Forelimb muscle (tissue), 1 donor: ENCODE results near the gene CC2D1A. TPM values are rescaled to one million over a fixed set of nuclear protein-coding genes. Genes with fewer than 3 reads are reported as not detected.

Experiments
- DNase-seq: peaks from one replicate; pipeline ENCODE4 v3.0.0-alpha.2; 2013; ENCODE audit warnings: low read depth
- polyA plus RNA-seq: library from polyadenylated mRNA; unstranded; fragments of 120-200 nt; gene quantifications from one replicate; pipeline ENCODE4 v1.2.1, GENCODE V29; 2013; ENCODE audit not compliant: insufficient read length

CC2D1A gene
- polyA plus RNA-seq, 1 donor: 13.2 TPM

DNA sequence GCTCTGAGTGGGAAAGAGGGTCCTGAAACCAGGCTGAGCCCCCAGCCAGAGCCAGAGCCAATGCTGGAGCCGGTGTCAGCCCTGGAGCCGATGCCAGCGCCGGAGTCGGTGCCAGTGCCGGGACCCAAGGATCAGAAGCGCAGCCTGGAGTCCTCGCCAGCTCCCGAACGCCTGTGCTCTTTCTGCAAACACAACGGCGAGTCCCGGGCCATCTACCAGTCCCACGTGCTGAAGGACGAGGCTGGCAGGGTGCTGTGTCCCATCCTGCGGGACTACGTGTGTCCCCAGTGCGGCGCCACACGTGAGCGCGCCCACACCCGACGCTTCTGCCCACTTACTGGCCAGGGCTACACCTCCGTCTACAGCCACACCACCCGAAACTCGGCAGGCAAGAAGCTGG lies 28.7 kb upstream of the CC2D1A start:
- no peak for DNase-seq

DNA sequence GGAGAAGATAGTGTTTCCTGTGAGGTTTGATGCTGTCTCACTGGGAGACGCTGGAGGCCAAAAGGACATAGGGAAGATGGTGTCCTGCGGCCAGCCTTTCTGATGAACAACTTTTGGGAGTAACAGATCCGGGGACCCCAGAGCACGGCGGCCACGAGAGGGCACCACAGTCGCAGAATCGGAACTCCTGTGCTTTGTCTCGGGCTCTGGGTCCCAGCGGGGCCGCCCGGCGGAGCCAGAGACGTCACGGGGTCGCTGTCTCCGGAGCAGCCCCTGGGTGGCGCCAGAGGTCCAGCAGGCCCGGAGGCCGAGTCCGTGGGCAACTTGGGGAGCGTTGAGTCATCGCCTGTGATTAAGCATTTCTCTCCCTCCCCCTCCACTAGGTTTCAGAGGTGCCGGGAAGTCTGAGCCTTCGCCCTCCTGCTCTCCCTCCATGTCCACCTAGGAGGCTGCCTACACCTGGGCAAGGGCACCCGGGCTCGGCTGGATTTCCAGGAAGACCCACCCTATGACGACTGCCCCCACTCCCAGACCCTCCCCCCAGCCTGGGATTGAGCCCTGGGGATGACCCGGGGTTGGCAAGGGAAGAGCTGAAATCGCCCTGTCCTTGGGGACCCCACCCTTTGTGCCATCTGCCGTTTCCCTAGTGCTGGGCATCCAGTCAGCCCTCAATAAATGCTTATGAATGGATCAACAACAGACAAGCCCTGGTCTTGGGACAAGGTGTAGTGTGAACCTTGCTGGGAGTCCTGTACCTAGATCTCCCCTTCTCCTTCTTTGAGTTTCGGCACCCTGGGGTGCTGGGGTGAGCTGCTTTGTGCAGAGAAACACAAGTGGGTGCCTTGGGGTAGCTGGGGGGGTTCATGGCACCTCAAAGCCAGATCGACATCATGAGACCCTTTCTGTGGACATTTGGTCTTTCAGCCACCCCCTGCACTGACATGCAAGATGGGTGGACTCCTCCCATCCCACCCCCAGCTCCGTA lies 25.6 kb upstream of the CC2D1A start:
- DNase-seq: peak; percentile 81

DNA sequence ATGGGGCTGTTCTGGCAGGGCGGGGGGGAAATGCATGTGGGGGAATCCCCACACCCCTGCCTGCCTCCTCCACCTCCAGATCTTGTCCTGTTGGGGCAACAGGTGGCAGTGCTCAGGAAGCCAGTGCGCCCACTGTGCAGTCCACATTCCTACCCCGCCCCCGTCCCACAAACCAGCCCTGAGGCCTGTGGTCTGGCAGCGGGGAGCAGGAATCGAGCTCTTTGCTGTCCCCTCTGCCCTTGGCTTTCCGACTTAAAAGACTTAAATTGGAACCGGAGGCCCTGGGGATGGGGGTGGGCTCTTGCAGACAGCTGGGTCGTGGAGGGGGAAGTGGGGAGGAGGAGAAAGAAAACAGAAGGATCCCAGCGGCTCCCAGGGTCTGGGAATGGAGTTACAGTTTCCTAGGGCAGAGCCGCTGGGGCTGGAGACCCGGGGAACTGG lies 24.7 kb upstream of the CC2D1A start:
- DNase-seq: no peak

DNA sequence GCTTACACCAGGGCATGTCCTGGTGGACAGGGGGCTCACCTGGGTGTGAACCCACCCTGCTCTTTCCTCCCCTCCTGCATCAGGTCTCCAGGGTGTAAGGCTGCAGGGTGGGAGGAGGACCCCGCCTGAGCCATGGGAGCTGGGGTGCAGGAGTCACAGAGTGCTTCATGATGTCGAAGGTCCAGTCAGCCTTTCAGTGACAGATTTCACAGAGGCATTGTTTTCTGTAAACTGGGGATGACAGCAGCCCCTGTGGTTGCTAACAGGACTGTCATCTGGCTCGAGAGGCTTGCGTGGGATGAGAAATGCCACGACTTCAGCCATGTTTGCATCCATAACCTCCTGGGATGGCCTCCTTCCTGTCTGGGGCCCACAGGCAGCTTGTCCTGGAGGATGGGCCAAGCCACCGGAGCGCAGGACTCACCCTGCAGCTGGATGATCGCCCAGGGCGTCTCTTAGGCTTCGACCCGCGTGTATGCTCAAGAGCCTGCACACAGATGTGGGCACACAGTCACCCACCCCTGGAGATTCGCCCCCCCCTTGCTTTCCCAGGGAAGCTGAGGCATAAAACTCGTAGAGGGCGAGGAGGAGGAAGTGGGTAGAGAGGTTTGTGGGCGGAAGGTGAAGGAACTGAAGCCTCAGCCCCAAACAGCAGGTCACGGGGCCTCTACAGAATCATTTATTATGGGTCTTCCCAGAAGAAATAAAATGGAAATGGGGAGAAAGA lies 24.1 kb upstream of the CC2D1A start:
- DNase-seq: no peak

DNA sequence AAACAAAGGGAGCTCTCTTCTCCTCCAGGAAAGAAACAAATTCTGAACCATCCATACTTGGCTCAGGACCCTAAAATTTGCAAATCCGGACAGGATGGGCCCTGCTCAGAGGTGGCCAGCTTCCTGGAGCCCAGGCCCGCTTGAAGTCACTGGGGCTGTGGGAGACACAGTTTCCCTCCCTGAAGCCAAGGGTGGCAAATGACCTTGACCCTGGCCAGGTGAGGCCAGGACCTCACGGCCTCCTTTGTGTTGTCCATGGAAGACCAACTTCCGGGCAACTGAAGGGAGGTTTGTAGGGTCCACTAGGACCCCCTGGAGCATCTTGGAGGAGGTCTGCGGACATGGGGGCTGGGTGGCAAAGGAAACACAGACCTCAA lies 23.6 kb upstream of the CC2D1A start:
- no peak for DNase-seq

DNA sequence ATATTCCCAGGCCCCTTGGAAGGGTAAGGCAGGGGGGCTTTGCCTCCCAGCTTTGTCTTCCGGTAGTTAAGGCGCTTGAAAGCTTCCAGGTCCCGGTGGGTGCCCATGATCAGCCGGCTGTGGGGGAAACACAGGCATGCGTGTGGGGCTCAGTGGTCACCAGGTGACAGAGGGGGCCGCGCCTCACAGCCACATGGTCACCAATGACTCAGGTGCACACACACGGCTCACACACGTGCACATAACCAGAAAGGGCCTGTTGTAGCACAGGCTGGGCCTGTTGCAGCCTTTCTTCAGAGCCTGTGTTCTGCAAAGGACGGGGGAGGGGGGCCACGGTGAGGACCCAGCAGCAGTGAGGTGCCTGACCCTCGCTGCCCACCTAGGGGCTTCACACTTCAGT lies 23.2 kb upstream of the CC2D1A start:
- no peak for DNase-seq

DNA sequence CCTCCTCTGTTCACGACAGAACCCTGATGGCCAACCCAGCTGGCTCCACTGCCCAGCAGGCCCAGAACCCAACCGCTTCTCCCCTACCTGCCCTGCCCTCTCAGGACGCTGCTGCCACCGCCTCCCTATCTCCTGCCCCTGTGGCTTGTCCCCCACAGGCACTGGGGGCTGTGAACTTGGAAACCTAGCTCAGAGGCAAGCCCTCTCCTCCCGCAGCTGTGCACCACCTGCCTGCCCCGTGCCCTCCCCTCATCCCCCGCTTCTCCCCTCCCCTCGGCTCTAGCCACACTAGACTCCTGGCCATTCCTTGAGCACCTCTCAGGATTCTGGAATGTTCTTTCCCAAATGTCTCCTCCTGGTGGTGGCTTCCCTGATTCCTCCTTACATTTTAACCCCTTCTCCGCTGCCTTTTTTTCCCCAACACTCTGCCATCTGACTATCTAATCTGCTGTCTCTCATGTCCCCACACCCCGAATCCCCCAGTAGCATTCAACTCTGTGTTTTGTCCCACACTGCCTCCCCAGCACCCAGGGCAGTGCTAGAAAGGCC lies 22.4 kb upstream of the CC2D1A start:
- DNase-seq: no peak

DNA sequence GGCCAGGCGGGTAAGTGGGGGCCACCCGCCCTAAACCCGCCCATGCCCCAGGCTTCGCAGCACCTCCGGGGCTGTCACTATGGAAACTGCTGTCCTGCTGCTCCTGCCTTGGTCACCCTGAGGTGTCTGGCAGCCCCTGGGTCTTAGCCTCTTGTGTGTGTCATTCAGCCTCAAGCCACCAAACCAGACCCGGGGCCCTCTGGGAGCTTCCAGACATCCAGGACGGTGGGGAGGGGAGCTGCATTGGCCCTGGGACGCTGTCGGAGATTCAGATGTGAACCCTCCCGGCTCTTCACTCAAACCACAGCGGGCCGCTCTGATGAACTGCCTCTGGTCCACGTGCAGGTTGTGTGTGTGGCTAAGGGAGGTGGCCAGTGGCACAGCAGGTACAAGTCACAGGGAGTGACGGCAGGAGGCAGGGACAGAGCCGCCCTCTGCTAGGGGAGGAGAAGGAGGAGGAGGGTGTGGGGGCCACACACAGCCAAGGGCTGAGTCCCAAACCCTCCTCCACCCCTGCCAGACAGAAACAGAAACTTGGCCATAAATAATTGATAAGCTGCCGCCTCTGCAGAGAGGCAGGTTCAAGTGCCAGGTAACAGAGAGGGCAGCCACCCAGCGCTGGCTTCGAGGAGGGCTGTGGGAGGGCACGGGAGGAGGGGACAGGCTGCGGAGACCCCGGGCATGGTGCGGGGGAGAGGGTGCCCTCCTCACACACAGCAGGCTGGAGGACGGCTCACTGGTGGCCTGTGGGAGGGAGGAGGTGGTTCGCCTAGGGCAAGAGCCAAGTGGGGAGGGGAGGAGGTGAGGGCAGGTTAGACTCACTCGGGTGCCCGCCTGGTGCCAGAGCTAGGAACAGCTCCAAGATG lies 21.0 kb upstream of the CC2D1A start:
- no peak for DNase-seq

DNA sequence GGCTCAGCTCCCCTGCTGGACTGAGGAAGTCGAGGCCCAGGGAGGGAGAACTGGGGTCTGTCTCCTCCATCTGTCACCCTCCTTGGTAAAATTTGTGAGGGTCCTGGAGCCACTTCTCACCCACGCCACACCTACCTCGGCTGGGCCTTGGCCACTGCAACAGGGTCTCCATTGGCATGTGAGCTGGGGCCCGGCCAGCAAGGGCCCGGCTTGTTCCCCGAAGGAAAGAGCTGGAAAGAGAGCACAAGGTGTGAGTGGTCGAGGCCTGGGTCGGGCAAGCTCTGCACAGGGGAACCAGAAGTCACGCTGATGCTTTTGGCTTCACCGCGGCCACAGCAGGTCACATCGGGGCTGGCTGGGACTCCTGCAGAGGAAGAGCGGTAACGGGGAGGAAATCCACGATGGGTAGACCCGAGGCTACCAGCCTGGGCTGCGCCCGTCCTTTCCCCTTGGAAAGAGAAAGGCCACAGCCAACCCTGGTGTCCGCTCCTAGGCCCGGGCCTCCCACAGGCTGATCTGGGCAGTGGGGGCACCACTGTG lies 20.1 kb upstream of the CC2D1A start:
- no peak for DNase-seq

DNA sequence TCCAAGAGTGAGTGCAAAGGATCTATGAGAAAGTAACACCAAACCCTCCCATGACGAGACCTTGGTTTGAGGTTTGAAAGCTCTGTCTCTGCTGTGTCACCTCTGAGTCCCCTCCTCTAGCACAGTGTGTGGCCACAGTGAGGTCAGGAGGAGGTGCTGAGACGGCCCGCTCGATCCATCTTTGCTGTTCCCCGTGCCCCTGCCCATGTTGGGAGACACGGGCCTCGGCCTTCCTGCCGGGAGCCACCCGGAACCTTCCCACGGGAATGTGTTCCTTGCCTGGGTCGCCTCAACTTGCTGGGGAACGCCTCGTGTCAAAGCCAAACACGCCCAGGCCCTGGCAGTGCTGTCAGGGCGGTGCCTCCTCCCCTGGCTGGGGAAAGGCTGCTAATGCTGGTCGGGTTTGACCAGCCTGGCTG lies 19.0 kb upstream of the CC2D1A start:
- no peak for DNase-seq

DNA sequence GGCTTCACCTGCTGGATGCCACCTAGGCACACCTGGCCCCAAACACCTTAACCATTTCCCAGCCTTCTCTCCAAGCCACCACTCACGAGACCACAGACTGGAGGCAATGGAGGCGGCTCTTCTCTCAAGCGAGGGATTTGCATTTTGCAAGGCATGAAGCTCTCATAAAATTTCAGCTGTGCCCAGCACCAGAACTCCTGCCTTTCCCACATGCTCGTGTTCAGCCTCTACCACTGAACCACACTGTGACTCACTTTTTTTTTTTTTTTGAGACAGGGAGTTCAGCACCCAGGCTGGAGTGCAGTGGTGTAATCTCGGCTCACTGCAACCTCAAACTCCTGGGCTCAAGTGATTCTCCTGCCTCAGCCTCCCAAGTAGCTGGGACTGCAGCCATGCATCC lies 18.5 kb upstream of the CC2D1A start:
- no peak for DNase-seq

DNA sequence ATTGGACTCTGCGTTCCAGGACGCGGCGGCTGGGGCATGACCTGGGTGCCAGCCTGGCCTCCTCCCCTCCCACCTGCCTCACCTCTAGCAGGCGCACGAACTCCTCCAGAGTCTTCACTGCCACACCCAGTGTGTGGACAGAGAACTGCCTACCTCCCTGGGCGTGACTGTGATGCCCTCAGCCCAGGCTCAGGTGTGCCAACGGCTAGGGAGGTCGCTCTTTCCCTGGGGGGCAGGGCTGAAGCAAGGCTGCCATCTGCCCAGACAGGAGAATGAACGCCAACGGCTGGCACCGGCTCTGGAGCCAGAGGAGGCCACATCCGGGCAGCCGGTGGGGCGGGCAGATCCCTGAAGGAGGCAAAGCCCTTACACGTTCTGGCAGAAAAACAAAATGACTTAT lies 17.7 kb upstream of the CC2D1A start:
- DNase-seq: no peak

DNA sequence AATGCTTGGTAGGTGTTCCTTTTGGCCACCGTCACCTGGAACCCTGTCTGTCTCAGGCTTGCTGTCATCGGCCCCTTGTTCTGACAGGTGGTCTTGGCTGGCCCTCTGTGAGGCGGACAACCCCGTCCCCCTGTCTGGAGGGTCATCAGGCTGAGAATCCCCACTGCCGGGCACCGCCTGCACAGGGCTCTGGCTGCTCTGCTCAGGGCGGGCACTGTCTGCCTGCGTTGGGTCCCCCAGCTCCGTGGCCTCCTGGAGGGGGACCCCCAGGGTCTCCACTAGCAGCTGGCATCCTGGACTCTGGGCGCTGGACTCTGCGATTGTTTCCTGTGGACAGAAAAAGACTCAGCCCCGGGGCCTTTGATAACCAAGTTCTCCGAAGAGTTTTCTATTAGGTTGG lies 15.9 kb upstream of the CC2D1A start:
- no peak for DNase-seq

DNA sequence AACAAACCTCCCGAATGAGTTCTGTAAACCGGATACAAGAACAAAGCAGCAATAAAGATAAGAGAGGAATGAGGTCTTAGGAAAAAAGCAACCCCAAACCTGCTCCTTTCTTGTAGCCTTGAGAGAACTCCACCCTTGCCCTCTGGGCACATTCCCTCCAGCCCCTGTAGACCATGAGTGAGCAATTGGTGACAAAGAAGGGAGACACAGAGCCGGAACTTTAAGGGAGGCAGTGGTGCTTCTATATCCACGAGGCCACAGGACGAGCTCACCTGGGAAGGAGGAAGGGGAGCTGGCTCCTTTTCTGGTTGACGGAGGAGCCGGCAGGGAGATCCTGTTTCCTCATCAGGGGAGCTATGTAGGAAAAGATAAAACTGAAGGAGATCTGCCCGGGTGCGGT lies 13.1 kb upstream of the CC2D1A start:
- DNase-seq: no peak

DNA sequence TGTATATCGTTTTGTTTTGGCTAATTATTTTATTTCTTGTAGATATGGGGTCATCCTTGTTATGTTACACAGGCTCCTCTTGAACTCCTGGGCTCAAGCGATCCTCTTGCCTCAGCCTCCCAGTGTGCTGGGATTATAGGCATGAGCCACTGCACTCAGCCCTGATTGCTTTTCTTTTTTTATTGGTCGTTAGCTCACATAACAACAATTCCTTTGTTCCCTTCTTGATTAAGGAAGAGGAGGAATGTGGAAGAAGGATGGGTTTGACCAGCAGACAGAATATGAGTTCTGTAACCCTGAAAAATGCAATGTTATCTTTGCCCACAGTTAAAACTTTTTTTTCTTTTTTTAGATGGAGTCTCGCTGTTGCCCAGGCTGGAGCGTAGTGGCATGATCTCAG lies 11.4 kb upstream of the CC2D1A start:
- no peak for DNase-seq

DNA sequence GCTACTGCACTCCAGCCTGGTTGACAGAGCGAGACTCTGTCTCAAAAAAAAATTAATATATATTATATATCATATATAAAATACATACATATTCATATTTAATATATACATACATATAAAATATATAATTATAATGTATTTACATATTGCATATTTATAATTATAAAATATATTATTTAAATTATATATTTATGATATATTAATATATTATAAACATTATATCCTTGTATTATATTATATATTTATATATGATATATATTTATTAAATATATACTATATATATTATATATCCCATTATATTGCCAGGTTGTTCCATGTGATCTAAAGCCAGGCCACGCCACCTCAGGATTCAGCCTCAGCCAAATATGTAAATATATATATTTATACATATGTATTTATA lies 9.8 kb upstream of the CC2D1A start:
- DNase-seq: no peak

DNA sequence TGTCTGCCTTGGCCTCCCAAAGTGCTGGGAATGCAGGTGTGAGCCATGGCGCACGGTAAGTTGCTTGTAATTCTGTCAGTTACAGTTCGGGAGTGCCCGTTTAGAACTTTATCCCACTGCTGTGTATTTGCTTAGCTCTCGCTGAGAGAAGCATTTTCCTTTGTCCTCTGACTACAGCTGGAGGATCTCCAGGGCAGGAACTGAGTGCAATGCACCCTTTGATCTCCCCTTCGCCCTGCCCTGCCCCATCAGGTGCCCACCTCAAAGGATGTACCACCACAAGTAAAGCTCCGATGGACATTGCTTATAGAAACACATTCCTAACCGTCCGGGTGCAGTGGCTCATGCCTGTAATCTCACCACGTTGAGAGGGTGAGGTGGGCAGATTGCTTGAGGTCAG lies 6.6 kb upstream of the CC2D1A start:
- DNase-seq: no peak

DNA sequence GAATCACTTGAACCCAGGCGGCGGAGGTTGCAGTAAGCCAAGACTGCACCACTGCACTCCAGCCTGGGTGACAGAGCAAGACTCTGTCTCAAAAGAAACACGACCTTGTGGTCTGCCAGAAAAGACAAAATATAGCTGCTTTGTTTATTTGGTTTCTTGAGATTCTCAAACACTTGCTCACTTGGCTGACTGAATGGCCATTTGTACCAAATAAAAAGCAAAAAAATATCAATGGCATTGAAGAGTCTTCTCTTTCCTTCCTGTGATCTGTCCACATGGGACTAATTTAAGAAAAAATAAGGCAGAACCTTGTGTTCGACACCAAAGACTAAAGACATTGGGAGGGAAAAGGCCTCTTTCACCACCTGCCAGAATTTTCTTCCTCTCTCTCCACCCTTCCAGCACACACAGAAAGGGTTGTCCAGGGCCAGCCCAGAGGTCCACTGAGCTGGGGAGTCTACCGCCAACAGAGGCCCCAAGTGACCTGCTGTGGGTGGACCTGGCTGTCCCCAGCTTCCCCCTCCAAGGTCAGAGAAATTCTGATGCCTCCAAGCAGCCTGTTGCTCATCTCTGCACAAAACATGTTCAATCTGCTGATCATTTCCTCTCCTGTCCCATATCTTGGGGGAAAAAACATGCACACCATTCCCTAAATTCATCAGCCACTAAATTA lies 6.0 kb upstream of the CC2D1A start:
- no peak for DNase-seq

DNA sequence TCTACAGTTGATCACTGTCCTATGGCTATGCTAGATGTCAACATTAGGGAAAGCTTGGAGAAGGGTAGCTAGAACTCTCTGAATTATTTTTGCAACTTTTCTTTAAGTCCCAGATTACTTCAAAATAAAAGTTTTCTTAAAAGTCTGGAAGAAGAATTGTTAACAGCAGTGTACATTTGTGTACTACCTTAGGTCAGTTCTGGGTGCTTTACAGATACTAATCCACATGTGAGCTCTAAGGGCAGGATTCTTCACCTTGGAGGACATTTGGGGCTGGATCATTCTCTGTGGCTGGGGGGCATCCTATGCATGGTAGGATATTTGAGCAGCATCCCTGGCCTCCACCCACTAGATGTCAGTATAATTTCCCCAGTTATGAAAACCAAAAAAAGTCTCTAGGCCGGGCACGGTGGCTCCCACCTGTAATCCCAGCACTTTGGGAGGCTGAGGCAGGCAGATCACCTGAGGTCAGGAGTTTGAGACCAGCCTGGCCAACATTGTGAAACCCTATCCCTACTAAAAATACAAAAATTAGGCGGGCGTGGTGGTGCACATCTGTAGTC lies 2.9 kb upstream of the CC2D1A start:
- no peak for DNase-seq

DNA sequence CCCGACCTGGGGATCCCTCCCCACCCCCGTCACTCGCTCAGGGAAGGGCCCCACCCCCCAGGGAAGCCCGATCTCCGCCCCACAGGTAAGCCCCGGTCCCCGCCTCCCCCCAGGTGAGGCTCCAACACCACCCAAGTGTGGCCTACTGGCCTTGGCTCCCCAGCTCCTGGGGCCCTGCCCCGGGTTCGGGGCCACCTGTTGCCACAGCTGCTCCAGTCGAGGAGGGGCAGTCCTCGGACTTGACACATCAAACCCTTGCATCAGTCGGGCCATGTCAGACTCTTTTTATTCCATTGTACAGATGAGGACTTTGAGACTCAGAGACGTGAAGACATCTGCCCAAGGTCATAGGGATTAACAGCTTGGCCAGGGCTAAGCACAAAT lies 512 bp downstream of the CC2D1A start:
- DNase-seq: no peak

DNA sequence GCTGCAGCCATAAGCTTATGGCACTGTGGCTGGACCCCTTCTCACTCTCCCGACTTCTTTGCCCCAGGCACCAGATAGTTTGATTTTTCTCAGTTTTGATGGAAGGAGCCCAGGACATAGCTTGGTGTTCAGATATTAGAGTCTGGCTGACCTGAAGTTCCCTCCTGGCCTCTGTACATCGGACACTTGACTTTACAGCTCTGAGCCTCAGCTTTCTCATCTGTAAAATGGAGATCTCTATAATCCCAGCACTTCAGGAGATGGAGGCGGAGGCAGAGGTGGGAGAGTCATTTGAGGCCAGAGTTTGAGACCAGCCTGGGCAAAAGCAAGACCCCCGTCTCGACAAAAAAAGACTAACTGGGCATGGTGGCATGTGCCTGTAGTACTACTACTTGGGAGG lies 909 bp downstream of the CC2D1A start:
- no peak for DNase-seq
